GM12878 (cell line): ENCODE results near the gene IL37.

Experiments used
- MEF2A ChIP-seq: IDR thresholded peaks from 2 replicates; pipeline ENCODE4 v1.6.1; 2011; ENCODE audit warnings: low read depth, mild to moderate bottlenecking, low read length, moderate library complexity; ENCODE audit not compliant: insufficient read depth
- POLR2A ChIP-seq: IDR thresholded peaks from 2 replicates; pipeline ENCODE4 v1.6.1; 2011; ENCODE audit warnings: low read depth, mild to moderate bottlenecking, low read length
- SREBF2 ChIP-seq: IDR thresholded peaks from 2 replicates; pipeline ENCODE4 v1.6.1; 2012; ENCODE audit warnings: mild to moderate bottlenecking, low read length
- TAF1 ChIP-seq: IDR thresholded peaks from 2 replicates; pipeline ENCODE4 v1.6.1; 2011; ENCODE audit warnings: mild to moderate bottlenecking, low read depth, low read length, borderline replicate concordance
- ZZZ3 ChIP-seq: IDR thresholded peaks from 2 replicates; pipeline ENCODE4 v1.6.1; 2011; ENCODE audit warnings: low read depth; ENCODE audit not compliant: control insufficient read depth, insufficient read length

GRCh38 chr2:112912403-112912802 lies 1.4 kb downstream of the IL37 start:
- no peak for TF ChIP-seq ZZZ3
- TF ChIP-seq SREBF2 = no peak
- no peak for TF ChIP-seq TAF1
- TF ChIP-seq POLR2A = no peak
- TF ChIP-seq MEF2A = no peak
